Hepatocyte (in vitro differentiated cells): Measurements from ENCODE around the gene PIM3.

Experiments
- CTCF ChIP-seq: fragments of 200-600 bp; sonication (generic); IDR thresholded peaks from 2 replicates; pipeline ENCODE4 v1.5.1; 2016; ENCODE audit warnings: antibody characterized with exemption, mild to moderate bottlenecking; ENCODE audit not compliant: poor library complexity
- EZH2 ChIP-seq: fragments of 200-600 bp; sonication (generic); IDR thresholded peaks from 2 replicates; pipeline ENCODE4 v1.6.1; 2016; ENCODE audit warnings: antibody characterized with exemption, mild to moderate bottlenecking, borderline replicate concordance
- EZH2phosphoT487 ChIP-seq: fragments of 200-600 bp; sonication (generic); IDR thresholded peaks from one replicate; pipeline ENCODE4 v1.6.1; 2018; ENCODE audit warnings: antibody characterized with exemption, mild to moderate bottlenecking, low read depth, moderate library complexity; ENCODE audit not compliant: unreplicated experiment, severe bottlenecking

- TF ChIP-seq CTCF: no peak
- TF ChIP-seq EZH2: no peak
- TF ChIP-seq EZH2phosphoT487: no peak
Observed at GRCh38 chr22:50011447-50012210, 51.1 kb downstream of the PIM3 start.
